HG03159 (cell line): Measurements from ENCODE around the gene TMEM88.

Source experiments
- ATAC-seq: cut with Tn5 transposase; IDR thresholded peaks from one replicate; pipeline ENCODE4 v1.9.1; 2021; ENCODE audit warnings: mild to moderate bottlenecking, moderate library complexity; ENCODE audit not compliant: unreplicated experiment

TMEM88 gene

GRCh38 chr17:7843536-7844291 is 11.2 kb upstream of the TMEM88 start:
- peak; percentile 25 for ATAC-seq

DNA sequence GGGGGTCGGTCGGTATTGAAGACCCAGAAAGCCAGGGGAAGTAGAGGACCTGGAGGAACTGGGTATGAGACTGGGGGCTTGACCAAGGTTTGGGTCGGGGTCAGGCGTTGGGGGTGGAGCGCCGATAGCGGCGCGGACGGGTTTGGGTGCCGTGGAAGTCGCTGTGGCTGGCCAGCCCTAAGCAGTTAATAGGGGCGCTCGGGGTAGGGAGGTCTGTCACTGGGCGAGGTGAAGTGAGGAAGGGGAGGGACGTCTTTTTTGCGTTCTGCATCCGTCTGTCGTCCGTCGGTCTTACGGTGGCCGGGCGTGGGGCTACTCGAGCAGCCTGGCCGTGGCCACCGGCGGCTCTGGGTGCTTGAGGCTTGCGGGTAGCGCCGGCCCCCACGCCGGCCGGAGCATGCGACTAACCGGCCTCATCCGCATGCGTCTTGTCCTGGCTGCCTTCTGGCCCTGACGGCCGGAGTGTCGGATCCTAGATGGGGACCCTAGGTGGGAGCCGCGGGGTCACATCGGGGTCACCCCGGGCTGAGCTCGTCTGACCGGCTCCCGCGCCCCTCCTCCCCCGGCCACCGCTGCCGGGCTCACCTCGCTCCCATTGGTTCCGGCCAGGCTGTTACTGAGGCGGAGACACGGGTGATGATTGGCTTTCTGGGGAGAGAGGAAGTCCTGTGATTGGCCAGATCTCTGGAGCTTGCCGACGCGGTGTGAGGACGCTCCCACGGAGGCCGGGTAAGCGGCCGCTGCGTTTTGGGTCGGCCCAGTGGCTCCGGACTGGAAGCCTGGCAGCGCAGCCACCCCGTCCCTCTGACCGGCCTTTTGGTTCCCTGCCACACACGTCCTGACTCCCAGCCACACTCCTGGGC is 10.3 kb upstream of the TMEM88 start:
- ATAC-seq: peak; percentile 47

DNA sequence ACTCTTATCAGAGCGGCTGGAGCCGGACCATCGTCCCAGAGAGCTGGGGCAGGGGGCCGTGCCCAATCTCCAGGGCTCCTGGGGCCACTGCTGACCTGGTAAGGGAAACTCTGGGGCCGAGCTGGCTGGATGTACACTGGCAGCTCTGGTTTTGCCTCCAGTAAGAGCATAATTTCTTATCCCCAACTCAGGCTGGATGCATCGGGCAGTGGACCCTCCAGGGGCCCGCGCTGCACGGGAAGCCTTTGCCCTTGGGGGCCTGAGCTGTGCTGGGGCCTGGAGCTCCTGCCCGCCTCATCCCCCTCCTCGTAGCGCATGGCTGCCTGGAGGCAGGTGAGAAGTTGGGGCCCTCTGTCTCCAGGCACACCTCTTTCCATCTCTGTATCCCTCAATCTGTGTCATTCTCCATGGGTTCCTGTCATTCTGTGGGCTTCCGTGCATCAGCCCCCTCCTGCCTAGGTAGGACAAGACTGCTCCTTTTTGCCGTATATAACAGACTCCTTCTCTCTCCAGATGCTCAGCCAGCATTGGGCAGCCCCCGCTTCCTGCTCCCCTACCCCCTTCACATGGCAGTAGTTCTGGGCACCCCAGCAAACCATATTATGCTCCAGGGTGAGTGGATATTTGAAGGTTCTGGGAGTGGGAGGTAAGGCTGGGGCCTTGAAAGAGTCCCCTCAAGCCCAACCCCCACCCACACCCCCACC is 9.4 kb upstream of the TMEM88 start:
- no peak for ATAC-seq

DNA sequence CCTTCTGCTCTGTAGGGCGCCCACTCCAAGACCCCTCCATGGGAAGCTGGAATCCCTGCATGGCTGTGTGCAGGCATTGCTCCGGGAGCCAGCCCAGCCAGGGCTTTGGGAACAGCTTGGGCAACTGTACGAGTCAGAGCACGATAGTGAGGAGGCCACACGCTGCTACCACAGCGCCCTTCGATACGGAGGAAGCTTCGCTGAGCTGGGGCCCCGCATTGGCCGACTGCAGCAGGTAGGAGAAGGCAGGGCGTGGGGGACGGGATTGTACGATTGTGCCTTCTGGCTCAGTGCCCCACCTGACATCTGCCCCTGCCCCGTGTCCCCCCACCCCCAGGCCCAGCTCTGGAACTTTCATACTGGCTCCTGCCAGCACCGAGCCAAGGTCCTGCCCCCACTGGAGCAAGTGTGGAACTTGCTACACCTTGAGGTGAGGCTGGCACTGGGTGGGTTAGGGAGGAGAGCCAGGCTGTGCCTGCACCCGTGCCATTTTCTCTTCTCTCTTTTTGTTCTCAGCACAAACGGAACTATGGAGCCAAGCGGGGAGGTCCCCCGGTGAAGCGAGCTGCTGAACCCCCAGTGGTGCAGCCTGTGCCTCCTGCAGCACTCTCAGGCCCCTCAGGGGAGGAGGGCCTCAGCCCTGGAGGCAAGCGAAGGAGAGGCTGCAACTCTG is 8.7 kb upstream of the TMEM88 start:
- ATAC-seq: no peak

DNA sequence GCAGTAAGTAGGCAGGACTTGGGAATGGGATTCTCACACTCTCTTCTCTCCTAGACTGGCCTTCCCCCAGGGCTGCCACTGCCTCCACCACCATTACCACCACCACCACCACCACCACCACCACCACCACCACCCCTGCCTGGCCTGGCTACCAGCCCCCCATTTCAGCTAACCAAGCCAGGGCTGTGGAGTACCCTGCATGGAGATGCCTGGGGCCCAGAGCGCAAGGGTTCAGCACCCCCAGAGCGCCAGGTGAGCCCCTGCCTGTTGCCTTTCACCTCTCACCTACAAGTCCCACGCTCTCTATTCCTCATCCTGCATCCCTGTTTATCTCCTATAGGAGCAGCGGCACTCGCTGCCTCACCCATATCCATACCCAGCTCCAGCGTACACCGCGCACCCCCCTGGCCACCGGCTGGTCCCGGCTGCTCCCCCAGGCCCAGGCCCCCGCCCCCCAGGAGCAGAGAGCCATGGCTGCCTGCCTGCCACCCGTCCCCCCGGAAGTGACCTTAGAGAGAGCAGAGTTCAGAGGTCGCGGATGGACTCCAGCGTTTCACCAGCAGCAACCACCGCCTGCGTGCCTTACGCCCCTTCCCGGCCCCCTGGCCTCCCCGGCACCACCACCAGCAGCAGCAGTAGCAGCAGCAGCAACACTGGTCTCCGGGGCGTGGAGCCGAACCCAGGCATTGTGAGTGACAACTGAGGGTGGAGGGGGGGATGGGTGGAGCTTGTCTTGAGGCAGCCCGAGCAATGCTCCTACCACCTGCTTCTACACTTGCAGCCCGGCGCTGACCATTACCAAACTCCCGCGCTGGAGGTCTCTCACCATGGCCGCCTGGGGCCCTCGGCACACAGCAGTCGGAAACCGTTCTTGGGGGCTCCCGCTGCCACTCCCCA is 7.9 kb upstream of the TMEM88 start:
- ATAC-seq: no peak

- ATAC-seq: no peak
Observed at GRCh38 chr17:7848131-7848579, 6.7 kb upstream of the TMEM88 start.

DNA sequence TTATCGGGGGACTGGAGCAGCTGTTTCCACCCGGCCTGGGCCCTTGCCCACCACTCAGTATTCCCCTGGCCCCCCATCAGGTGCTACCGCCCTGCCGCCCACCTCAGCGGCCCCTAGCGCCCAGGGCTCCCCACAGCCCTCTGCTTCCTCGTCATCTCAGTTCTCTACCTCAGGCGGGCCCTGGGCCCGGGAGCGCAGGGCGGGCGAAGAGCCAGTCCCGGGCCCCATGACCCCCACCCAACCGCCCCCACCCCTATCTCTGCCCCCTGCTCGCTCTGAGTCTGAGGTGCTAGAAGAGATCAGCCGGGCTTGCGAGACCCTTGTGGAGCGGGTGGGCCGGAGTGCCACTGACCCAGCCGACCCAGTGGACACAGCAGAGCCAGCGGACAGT is 6.1 kb upstream of the TMEM88 start:
- ATAC-seq: no peak

DNA sequence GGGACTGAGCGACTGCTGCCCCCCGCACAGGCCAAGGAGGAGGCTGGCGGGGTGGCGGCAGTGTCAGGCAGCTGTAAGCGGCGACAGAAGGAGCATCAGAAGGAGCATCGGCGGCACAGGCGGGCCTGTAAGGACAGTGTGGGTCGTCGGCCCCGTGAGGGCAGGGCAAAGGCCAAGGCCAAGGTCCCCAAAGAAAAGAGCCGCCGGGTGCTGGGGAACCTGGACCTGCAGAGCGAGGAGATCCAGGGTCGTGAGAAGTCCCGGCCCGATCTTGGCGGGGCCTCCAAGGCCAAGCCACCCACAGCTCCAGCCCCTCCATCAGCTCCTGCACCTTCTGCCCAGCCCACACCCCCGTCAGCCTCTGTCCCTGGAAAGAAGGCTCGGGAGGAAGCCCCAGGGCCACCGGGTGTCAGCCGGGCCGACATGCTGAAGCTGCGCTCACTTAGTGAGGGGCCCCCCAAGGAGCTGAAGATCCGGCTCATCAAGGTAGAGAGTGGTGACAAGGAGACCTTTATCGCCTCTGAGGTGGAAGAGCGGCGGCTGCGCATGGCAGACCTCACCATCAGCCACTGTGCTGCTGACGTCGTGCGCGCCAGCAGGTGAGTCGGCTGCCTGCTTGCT is 5.6 kb upstream of the TMEM88 start:
- ATAC-seq: no peak

DNA sequence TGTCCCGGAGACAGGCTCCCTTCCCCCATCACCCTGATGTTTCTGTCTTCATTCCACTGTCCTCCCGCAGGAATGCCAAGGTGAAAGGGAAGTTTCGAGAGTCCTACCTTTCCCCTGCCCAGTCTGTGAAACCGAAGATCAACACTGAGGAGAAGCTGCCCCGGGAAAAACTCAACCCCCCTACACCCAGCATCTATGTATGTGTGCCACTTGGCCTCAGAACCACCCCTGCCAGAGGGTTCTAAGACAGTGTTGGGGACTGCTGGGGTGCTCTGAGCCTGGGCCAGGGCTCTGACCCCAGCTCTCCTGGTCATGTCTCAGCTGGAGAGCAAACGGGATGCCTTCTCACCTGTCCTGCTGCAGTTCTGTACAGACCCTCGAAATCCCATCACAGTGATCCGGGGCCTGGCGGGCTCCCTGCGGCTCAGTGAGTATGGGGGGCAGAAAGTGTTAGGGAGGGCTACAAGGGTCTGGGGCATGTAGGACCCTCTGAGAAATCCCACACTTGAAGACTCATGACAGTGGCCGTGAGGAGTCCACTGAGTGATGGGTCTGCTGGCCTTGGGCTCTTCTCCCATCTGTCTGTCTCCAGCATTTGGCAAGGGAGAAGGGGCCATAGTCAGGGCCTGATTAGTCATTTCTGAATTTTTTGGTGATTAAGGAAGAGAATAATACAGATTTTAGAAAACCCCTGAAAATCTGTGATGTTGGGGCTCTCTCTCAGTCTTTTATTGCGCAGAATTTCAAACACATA is 4.9 kb upstream of the TMEM88 start:
- ATAC-seq: no peak

DNA sequence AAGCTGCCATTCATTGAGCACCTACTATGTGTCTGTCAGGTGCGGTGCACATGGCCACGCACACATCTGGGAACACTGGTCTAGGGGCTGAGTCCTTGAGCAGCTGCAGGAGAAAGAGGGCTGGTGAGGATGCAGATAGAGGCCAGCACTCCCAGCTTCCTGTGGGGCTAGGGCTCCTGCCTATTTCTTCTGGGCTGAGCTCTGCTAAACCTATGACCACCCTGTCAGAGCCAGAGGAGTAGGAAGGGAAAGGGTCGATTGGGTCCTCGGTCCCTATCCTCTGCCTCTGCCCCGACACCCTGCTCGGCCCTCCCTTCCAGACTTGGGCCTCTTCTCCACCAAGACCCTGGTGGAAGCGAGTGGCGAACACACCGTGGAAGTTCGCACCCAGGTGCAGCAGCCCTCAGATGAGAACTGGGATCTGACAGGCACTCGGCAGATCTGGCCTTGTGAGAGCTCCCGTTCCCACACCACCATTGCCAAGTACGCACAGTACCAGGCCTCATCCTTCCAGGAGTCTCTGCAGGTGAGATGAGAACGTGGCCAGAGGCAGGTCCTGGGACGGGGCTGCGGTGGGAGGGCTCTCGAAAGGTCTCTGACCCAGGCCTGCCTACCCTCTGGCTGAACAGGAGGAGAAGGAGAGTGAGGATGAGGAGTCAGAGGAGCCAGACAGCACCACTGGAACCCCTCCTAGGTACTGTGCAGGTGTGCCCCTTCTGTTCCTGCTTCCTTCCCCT is 4.0 kb upstream of the TMEM88 start:
- ATAC-seq: no peak

DNA sequence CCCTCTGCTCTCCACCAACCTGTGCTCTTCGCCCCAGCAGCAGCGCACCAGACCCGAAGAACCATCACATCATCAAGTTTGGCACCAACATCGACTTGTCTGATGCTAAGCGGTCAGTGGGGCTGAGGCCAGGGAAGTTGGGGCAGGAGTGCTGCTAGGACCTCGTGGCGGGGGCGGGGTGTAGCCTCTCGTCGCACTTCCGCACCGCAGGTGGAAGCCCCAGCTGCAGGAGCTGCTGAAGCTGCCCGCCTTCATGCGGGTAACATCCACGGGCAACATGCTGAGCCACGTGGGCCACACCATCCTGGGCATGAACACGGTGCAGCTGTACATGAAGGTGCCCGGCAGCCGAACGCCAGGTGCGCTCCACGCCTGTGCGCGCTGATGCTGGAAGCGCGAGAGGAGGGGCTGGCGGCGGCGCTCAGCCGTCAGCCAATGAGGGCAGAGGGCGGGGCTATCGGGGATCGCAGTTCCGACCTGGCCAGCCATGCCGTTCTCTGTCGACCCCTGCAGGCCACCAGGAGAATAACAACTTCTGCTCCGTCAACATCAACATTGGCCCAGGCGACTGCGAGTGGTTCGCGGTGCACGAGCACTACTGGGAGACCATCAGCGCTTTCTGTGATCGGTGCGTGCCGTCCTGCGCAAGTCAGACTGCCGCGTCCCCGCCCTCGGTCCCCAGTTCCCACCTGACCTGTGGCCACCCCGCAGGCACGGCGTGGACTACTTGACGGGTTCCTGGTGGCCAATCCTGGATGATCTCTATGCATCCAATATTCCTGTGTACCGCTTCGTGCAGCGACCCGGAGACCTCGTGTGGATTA is 3.2 kb upstream of the TMEM88 start:
- ATAC-seq: peak; percentile 70

DNA sequence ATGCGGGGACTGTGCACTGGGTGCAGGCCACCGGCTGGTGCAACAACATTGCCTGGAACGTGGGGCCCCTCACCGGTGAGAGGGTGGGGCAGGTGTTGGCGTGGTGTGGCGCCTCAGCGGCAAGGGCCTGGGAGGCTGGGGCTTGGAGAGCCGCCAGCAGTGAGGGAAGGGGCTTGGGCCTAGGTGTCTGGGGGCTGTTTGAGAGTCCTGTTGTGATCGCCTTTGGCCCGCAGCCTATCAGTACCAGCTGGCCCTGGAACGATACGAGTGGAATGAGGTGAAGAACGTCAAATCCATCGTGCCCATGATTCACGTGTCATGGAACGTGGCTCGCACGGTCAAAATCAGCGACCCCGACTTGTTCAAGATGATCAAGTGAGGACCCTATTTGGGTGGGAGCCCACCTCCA is 2.6 kb upstream of the TMEM88 start:
- no peak for ATAC-seq

- no peak for ATAC-seq
Observed at GRCh38 chr17:7852919-7853690, 1.8 kb upstream of the TMEM88 start.

- ATAC-seq: no peak
Observed at GRCh38 chr17:7853691-7854038, 1.2 kb upstream of the TMEM88 start.

GRCh38 chr17:7854078-7854777 is 638 bp upstream of the TMEM88 start:
- ATAC-seq: no peak

- no peak for ATAC-seq
Observed at GRCh38 chr17:7855660-7856010, 769 bp downstream of the TMEM88 start.
